H1 (cell line): ENCODE data around the gene LRRC39. TPM values are rescaled to one million over a fixed set of nuclear protein-coding genes. Genes with fewer than 3 reads are reported as not detected.

ENCODE experiments used
- CTBP2 ChIP-seq: IDR thresholded peaks from 2 replicates; pipeline ENCODE4 v1.7.0; 2011; ENCODE audit warnings: borderline replicate concordance, mild to moderate bottlenecking, moderate library complexity, mixed read lengths, low read length; ENCODE audit not compliant: insufficient read depth, insufficient read length
- EGR1 ChIP-seq: IDR thresholded peaks from 2 replicates; pipeline ENCODE4 v1.6.1; 2011; ENCODE audit warnings: low read depth, low read length, borderline replicate concordance
- EP300 ChIP-seq, 2 experiments: IDR thresholded peaks; 1 replicate in 1 of 2; 2 replicates in 1 of 2; pipeline ENCODE4 v1.6.1; 2011 to 2012; ENCODE audit warnings: low read depth in 2 of 2, low read length in 2 of 2, mild to moderate bottlenecking in 2 of 2, borderline replicate concordance in 1 of 2, inconsistent platforms in 1 of 2, moderate library complexity in 1 of 2
- GABPA ChIP-seq: IDR thresholded peaks from 2 replicates; pipeline ENCODE4 v1.6.1; 2011; ENCODE audit warnings: mild to moderate bottlenecking, low read length, moderate library complexity, borderline replicate concordance; ENCODE audit not compliant: insufficient read depth
- JUND ChIP-seq: IDR thresholded peaks from 2 replicates; pipeline ENCODE4 v1.6.1; 2011; ENCODE audit warnings: mild to moderate bottlenecking, improper control_type of control experiment, low read length
- MAX ChIP-seq: IDR thresholded peaks from 2 replicates; pipeline ENCODE4 v1.6.1; 2012; ENCODE audit warnings: inconsistent platforms
- NRF1 ChIP-seq: IDR thresholded peaks from 2 replicates; pipeline ENCODE4 v1.6.1; 2011; ENCODE audit warnings: mild to moderate bottlenecking, low read depth, low read length, improper control_type of control experiment
- RFX5 ChIP-seq: IDR thresholded peaks from 2 replicates; pipeline ENCODE4 v1.6.1; 2011; ENCODE audit warnings: low read depth, low read length, improper control_type of control experiment, borderline replicate concordance
- polyA plus RNA-seq, 7 experiments: library from polyadenylated mRNA; depleted of rRNA in 3 of 7; stranded (reverse) in 5 of 7; unstranded in 2 of 7; fragments of >200 nt in 5 of 7; fragments of 200-250 nt in 2 of 7; gene quantifications; 1 replicate in 5 of 7; 2 replicates in 1 of 7; 4 replicates in 1 of 7; pipeline versions ENCODE4 v1.2.1 to v1.2.3, GENCODE V29; 2011 to 2013; ENCODE audit warnings: missing spikeins in 2 of 7, mixed read lengths in 2 of 7
- total RNA-seq: library from RNA; stranded (reverse); fragmentation: NEBNext Ultra II Directional; extraction: Animal tissue kit (Norgen Biotek cat#: 25700); gene quantifications from 2 replicates; pipeline ENCODE4 v1.2.1, GENCODE V29; 2021

LRRC39 gene
- total and polyA plus RNA-seq, 2 of the 8 experiments (the other 6 are each of a cell fraction or from before 2014, with no cell fraction given) = 0.33 to 0.39 TPM

- no peak for TF ChIP-seq RFX5
- no peak for TF ChIP-seq NRF1
- no peak for TF ChIP-seq EGR1
- TF ChIP-seq GABPA = no peak
- TF ChIP-seq EP300 (IDR thresholded peaks at IDR 0.05; ENCODE audit: borderline replicate concordance in 1 of 2, low read depth in 2 of 2, low read length in 2 of 2) = no peak
- no peak for TF ChIP-seq CTBP2
- no peak for TF ChIP-seq JUND
- TF ChIP-seq MAX = no peak
Observed at GRCh38 chr1:100107696-100108095, 70.4 kb downstream of the LRRC39 start (continued).
